ENCODE results near the gene ARL5C.

ARL5C gene

GRCh38 chr17:39107973-39108372 is 58.0 kb downstream of the ARL5C start:
- DNase-seq (ENCODE audit: low read depth), result no peak

- no peak for DNase-seq (ENCODE audit: low read depth)
These were observed 58.8 kb downstream of the ARL5C start for GRCh38 chr17:39107155-39107554.

Measured in activated gamma-delta T cell treated with anti-CD3 and anti-CD28 coated beads, Interleukin-2, amount 50 U/mL, for 16 hours (primary cell).